Measurements from ENCODE around the gene LRCH1.

DNA sequence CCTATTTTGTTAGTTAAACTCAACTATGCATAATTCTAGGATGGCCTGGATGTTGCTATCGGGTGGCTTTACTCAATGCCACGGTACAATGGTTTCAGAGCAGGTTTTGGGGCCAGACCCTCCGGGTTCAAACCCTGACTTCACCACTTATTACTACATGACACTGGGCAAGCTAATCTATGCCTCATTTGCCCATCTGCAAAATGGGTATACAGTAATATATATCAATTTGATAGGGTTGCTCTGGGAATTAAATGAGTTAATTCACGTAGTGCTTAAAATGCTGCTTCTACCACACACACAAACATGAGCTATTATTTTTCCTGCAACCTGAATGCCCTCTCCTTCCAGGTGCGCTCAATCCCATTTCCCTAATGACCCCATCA is 243.2 kb downstream of the LRCH1 start:
- TF ChIP-seq CTCF (conservative IDR thresholded peaks at IDR 0.05; ENCODE audit: low read length) (no peak), EZH2phosphoT487 (IDR thresholded peaks at IDR 0.05; ENCODE audit: borderline replicate concordance, low read depth, low read length) (no peak)
